Mucosa of descending colon (tissue), 3 donors: ENCODE measurements around the gene CTNNAL1. TPM values are rescaled to one million over a fixed set of nuclear protein-coding genes. Genes with fewer than 3 reads are reported as not detected.

ENCODE experiments used
- ATAC-seq: fragments of 200-7000 bp; cut with Tn5 transposase; one replicate; pipeline ENCODE4 v1.9.1; 2020; ENCODE audit warnings: mild to moderate bottlenecking, moderate library complexity
- DNase-seq, 3 donors: peaks; one replicate each; pipeline ENCODE4 v3.0.0-alpha.2; 2020
- H3K36me3 ChIP-seq: fragments of 200-600 bp; one replicate; pipeline ENCODE4 v1.8.0; 2021; ENCODE audit warnings: low read depth, mild to moderate bottlenecking
- H3K4me1 ChIP-seq: fragments of 200-600 bp; one replicate; pipeline ENCODE4 v1.8.0; 2021; ENCODE audit warnings: low read depth, mild to moderate bottlenecking
- H3K4me3 ChIP-seq: fragments of 200-600 bp; one replicate; pipeline ENCODE4 v1.8.0; 2021; ENCODE audit warnings: mild to moderate bottlenecking
- H3K9me3 ChIP-seq: fragments of 200-600 bp; one replicate; pipeline ENCODE4 v1.8.0; 2021; ENCODE audit warnings: mild to moderate bottlenecking
- CTCF ChIP-seq: fragments of 200-600 bp; IDR thresholded peaks from one replicate; pipeline ENCODE4 v1.8.0; 2022; ENCODE audit warnings: antibody characterized with exemption, mild to moderate bottlenecking
- intact Hi-C, 2 donors: fragments of 100-400 bp; cut with DNase I in 1 of 2; cut with micrococcal nuclease in 1 of 2; formaldehyde crosslinking; loops; one replicate each; pipeline versions ENCODE4 v1.11.0 to v1.11.1; 2022; cut with DNase I, micrococcal nuclease
- microRNA-seq: library from miRNA; unstranded; fragments of <30 nt; microRNA quantifications from one replicate; pipeline ENCODE4, GENCODE V29; 2019
- total RNA-seq, 3 donors: library from RNA; stranded (reverse); fragmentation: NEBNext Ultra II Directional in 2 of 3; extraction: Animal tissue kit (Norgen Biotek cat#: 25700) in 2 of 3; gene quantifications; one replicate each; pipeline versions ENCODE4 v1.2.1 to v1.2.4, GENCODE V29; 2021 to 2023
- donor health status: DM: no; HTN: no; CAD: no; lungs with moderate emphysema.
- donor health status: DM: no; HTN: no; CAD: no.
- donor health status: DM: no; HTN: yes; CAD: no.

Gene CTNNAL1
- total RNA-seq, 3 donors from 2014 or later: 8.3 to 21.9 (median 15.6) TPM

GRCh38 chr9:108897324-108898096, 115.8 kb downstream of the CTNNAL1 start:
- TF ChIP-seq CTCF: no peak

GRCh38 chr9:108894225-108894997, 118.9 kb downstream of the CTNNAL1 start:
- no peak overlapping the region for H3K4me3 ChIP-seq
- ATAC-seq (no peak), DNase-seq (no peak)
- TF ChIP-seq CTCF: no peak
- intact Hi-C loops: no loop called here
- H3K36me3 ChIP-seq: peaks cover 11% of the 10 kb centered on the region
- no peaks in the 10 kb centered on the region for H3K4me1 ChIP-seq
- no peaks in the 10 kb centered on the region for H3K9me3 ChIP-seq

More at GRCh38 chr9:108897324-108898096, 115.8 kb downstream of the CTNNAL1 start:
- DNase-seq (no peak), ATAC-seq (no peak)
- intact Hi-C loops: no loop called here
- H3K9me3 ChIP-seq: no peaks in the 10 kb centered on the region
- no peak overlapping the region for H3K4me3 ChIP-seq
- H3K36me3 ChIP-seq: no peaks in the 10 kb centered on the region
- H3K4me1 ChIP-seq: no peaks in the 10 kb centered on the region

Small RNA genes within 50 kb of the gene (microRNA-seq; reads per million reads assigned to microRNA genes)
- 150 reads per million, percentile 66 among the genes with 10 or more reads in this experiment for gene MIR32

Other genes with a start within 250 kb of the CTNNAL1 start
- gene ACTL7B, start 157.5 kb downstream of the CTNNAL1 start, total RNA-seq: not detected
- not detected for gene ACTL7A, start 151.2 kb downstream of the CTNNAL1 start, total RNA-seq
- gene ELP1, start 79.4 kb downstream of the CTNNAL1 start, total RNA-seq: 10 to 100 TPM; 14.3 to 18.7 (median 16.7) TPM
- 10 to 100 TPM; 13.2 to 16.8 (median 15.2) TPM for gene ABITRAM, start 79.1 kb downstream of the CTNNAL1 start, total RNA-seq
- 10 to 100 TPM; 26.3 to 72.8 (median 33.6) TPM for gene TMEM245, start 106.4 kb upstream of the CTNNAL1 start, total RNA-seq
- 1 to 10 TPM in 1 of 3 donors, under 1 TPM in 2; 0.49 to 4.8 (median 0.96) TPM for gene FRRS1L, start 153.8 kb upstream of the CTNNAL1 start, total RNA-seq